ENCODE results near the gene SDC1.
"Not testable (repeated sequence)": the region's sequence is repeated elsewhere in the genome, so short reads cannot be mapped to it uniquely, and the experiment has no call there.

SDC1 gene, protein sequence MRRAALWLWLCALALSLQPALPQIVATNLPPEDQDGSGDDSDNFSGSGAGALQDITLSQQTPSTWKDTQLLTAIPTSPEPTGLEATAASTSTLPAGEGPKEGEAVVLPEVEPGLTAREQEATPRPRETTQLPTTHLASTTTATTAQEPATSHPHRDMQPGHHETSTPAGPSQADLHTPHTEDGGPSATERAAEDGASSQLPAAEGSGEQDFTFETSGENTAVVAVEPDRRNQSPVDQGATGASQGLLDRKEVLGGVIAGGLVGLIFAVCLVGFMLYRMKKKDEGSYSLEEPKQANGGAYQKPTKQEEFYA

DNA sequence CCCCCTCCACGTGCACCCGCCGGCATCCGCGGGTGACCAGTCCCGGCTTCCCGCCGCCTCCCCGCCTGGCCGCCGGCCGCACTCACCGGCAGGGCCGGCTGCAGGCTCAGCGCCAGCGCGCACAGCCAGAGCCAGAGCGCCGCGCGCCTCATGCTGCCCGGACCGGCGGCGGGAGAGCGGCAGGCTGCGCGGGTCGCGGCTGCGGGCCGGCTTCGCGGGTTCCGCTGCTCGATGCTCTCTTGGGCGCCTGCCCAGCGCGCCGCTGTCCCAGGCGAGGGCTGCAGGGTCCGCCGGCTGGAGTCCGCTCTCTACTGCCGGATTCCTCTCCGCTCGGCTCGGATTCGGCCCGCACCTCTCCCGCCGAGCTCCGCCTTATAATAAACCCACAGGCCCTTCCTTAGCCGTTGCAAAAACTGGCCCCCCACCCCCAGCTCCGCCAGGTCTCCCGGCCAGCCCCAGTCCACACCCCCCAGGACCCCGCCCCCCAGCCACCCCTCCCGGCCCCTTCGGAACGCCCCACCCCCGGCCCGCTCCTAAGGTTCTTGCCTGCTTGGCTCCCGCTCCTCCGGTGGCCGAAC lies at the start of gene SDC1:
Gene SDC1 (minus strand): TSS at position 415 of the 578 bp plus-strand sequence. CDS start 263 bp downstream, at position 152.
- DNase-seq, result peak; percentile 86

DNA sequence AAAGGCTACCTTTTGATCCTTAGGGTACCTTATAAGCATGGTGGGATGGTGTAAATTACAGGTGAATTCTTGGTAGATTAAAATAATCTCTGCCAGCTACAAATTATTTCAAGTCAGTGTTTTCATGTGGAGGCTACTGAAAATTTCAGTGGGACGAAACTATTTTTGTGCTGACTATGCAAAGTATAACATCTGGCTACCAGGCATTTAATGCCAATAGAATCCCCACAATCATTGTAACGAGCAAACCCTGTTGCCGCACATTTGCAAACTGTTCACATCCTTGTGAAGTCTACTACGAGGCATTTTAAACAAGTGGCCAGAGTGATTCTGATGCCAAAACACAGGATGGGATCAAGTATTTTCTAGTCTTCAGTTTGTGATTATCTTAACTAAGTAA lies 48.1 kb upstream of the SDC1 start:
- DNase-seq, result no peak

DNA sequence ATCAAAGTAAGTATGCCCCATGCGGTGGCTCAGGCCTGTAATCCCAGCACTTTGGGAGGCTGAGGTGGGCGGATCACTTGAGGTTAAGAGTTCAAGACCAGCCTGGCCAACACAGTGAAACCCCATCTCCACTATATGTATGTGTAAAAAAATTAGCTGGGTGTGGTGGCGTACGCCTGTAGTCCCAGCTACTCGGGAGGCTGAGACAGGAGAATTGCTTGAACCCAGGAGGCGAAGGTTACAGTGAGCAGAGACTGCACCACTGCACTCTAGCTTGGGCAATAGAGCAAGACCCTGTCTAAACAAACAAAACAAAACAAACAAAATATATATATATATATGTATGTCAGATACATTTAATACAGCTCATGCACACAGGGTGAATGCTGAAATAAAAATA lies 43.4 kb upstream of the SDC1 start:
- not testable (repeated sequence) for DNase-seq

DNA sequence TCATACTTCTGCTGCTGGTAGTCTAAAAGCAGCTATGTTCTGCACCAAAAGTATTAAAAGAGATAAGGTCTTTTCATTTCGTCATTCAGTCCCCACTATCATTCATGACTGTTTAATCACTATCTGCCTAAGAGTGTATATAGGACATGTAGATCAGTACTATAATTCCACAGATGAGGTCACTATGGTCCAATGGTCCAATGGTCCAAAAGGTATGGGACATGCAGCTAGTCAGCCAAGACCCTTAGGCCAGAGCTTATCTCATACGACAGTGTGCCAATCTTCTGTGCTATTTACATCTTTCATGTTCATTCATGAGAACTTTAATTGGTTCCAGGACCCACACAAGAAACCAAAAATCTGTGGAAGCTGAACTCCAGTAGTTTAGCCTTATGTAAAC lies 42.6 kb upstream of the SDC1 start:
- no peak for DNase-seq

DNA sequence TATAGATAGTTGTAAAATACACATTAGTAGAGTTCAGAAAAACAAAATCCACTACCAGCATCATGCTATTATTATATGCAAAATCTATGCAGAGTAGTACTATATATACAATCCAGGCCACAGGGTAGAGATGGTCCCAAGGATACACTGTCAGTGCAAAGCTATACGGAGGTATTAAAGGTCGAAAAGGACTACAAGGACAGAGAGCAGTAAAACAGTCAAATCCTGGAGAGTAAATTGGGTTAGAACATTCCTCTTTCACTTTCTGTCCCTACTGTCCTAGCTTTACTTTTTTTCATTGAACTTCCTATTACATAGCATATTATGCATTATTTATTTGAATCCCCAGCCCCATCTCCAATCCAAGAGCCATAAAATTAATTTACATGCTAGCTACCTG lies 39.7 kb upstream of the SDC1 start:
- no peak for DNase-seq

DNA sequence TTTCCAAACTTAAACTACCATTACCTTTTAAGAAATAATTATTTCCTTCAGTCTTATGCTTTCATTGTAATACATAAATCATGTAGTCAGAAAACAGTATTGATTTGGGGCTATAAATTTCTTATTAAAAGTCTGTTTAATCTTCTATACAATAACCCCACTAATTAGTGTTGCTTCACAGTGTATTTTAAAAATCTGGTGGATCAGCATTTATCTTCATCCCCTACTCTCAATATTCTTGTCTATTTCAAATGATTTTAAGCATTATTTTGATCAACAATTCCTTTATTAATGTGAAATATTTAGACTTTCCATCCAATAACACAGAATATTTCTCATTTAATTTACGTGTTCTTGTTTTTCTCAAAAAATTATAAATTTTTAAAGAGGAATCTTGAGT lies 32.5 kb upstream of the SDC1 start:
- no peak for DNase-seq

DNA sequence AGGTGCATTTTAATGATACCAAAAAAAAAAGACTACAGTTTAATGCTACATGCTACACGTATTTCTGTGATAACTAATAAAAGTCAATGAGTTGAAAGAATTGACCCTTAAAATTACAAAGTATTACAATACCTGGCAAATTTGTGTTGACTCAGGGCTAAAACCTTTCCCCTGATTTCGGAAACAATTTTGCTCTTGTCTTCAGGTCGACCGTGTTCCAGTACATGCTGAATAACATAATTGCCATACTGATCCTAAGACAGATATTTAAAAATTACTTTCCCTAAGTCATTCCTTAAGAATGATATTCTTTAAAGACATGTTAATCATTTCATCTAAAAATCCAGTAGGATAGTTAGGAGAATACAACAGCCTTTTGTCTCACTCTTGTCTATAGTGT lies 29.8 kb upstream of the SDC1 start:
- no peak for DNase-seq

DNA sequence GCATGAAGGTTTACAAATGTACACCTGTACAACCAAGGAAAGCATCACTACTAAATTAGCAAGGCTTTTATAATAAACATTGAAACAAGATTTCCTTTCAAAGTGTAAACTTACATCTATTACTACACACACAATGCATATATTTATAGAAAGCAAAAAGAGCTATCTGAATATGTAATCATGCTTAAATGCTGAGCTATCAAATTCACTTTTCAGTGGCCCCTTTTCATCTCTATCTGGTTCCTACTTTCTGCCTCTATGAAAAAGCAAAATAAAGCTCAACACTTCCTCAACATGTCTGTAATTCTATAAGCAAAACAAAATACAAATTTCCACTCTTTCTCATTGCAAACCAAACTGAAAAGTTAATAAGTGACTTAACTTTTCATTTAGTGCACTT lies 25.5 kb upstream of the SDC1 start:
- no peak for DNase-seq

DNA sequence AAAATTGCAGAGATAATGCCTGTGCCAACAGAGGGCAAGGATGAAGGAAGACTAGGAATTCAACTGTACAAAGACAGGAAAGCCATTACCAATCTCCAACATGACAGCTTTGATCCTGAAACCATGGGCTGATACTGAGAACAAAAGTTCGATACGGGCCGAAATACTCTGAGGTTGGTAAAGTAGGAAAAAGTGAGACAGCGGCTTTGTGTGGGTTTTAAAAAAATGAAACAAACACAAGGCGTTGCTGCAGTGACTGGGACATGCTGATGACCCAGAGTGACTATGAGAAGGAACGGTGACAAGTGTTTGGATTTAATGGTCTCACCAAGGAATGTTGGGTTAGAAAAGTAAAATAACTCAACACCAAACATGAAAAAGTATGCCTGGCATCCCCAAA lies 24.2 kb upstream of the SDC1 start:
- no peak for DNase-seq

DNA sequence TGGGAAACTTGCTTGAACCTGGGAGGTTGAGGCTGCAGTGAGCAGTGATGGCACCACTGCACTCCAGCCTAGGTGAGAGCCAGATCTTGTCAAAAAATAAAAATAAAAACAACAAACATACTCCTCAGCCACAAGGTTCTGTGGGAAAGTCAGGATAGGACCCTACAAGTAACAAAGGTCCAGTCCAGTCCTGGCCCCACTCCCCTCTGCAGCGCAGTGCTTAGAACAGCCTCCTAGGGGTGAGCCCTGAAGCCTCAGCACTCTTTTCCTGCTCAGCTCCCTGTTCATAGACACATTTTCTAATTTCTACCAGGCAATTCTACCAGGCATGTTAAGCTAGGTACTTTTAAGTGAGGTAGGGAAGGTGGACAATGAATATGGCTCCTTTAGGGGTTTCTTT lies 22.2 kb upstream of the SDC1 start:
- no peak for DNase-seq

DNA sequence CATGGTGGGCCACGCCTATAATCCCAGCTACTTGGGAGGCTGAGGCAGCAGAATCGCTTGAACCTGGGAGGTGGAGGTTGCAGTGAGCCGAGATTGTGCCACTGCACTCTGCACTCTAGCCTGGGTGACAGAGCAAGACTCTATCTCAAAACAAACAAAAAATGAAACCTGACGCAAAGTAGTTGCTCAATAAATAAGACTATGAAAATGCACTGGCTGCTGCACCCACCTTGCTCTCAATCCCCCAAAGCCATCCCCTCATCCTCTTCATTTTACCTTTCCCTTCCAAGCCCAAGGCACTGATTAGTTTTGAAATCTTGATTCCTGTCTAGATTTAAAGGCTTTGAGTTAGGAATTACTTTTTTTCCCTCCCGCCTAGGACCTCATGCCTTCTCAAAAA lies 18.7 kb upstream of the SDC1 start:
- DNase-seq, result not testable (repeated sequence)

DNA sequence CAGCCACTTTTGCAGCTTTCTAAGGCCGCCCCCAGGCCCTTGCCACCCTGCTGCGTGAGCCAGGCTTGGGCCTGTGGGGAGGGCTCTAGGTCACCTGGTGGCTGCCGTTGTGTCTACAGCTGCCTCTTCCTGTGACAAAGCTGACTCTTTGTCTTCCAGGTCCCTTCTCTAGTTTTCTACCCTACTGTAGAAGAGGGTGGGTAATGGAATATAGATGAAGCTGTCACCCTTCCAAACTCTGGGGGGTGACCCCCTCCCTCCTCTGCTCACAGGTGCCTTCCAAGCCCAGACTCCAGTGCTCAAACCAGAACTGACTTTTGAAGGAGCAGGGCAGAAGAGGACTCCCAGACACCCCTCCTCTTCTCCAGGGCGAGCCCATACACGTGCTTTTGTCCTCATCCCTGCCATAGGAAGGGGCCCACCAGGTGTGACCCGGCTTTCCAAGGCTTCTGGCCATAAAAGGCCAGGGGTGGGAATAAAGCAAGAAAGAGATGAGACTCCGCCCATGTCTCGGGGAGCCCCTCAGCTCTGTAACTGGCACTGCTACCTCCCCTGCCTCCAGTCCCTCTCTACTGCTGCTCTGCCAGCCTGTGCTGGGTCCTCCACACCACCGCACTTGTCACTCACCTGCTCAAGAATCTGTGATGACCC lies 17.9 kb upstream of the SDC1 start:
- DNase-seq, result no peak

DNA sequence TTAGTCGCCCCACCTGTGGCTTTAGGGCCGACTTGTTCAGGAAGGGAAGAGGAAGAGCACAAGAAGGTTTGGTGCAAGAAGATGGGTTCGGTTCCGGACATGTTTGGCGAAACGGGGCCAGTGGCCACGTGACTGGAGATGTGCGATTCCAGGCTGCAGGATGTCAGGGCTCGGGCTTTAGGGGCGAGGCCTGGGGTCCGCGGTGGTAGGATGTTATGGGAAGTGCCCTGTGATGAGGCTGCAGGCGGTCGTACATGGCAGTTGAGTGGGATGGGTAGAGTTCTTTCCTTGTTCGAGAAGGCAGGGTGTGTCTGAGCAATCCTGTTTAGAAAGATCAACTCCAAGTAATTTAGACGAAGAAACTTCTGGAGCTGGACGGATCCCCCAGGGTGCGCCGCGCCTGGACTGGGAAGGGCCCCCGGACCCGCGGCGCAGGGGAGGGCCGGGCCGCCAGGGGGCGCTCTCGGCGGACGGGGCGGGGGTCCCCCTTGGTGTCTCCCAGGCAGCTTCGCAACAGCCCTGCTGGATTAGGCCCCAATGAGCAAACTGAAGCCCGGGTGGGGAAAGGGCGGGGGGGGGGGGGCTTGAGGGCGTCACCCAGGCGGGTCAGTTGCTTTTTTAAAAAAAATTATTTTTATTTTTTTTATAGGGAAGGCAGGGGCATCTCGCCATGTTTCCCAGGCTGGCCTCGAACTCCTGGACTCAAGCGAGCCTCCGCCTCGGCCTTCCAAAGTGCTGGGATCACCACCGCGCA lies 17.2 kb upstream of the SDC1 start:
- DNase-seq, result no peak

DNA sequence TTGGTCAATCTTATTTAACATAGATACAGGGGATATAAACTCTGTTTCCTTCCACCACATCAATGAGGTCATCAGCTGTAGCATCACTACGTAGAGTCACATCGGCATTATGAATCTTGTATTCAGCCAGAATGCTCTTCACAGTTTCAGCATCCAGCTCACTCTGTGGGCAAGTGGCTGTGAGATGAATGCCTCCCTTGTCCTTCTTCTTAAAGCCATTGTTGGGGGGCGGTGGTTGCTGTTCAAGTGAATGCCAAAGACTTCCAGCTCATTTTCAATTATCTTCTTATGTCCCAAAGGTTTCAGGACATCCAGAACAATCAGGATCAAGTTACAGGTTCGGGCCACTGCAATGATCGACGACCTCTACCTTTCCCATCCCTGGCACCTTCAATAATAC lies 15.4 kb upstream of the SDC1 start:
- not testable (repeated sequence) for DNase-seq

DNA sequence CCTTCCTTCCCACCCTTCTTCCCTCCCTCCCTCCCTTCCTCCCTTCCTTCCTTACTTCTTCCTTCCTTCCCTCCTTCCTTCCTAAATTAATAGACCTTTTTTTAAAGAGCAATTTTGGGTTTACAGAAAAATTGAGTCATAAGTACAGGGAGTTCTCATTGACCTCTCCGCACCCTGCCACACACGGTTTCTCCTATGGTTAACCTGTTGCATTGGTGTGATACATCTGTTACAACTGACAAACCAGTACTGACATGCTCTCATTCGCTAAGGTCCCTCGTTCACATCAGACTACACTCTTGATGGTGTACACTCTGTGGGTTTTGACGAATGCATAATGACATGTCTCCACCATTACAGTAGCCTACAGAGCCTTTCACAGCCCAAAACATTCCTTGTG lies 11.6 kb upstream of the SDC1 start:
- no peak for DNase-seq

DNA sequence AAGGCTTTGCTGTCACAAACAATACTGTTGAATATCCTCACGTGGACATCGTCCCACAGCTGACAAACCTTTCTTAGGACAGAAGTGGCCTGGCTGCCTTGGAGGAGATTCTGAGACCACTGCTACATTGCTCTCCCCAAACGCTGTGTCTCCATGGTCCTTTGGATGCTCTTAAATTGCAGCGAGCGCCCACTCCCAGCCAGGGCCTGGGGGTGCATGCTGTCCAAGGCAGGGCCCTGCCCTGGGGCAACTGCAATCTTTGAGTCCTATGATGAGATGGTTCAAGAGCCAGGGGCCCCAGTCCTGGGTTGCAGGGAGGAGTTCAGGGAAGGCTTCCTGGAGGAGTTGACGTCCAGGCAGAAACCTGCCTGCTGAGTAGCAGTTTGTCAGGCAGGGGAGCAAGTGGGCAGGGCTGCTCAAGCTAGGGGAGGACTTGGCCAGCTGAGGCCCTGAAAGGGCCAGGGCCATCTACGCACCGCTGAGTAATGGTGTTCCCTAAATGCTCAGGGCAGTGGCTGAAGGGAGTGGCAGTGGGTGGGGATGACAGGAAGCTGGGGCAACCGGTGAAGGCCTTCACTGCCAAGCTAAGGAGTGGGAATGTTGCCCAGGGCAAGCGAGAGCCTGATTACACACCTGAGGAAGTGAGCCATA lies 10.8 kb upstream of the SDC1 start:
- no peak for DNase-seq

DNA sequence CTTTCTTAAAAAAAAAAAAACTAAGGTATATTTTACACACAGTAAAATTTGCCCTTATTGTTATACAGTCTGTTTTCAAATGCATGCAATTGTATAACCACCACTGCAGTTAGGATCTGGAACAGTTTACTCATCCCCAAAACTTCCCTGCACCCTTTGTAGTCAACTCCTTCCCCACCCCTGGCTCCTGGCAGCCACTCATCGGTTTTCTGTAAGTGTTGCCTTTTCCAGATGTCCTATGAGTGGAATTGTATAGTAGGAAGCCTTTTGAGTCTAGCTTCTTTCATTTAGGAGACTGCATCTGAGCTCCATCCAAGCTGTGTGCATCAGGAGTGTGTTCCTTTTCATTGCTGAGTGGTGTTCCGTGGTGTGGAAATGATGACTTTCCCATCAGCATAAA lies 9.7 kb upstream of the SDC1 start:
- not testable (repeated sequence) for DNase-seq

DNA sequence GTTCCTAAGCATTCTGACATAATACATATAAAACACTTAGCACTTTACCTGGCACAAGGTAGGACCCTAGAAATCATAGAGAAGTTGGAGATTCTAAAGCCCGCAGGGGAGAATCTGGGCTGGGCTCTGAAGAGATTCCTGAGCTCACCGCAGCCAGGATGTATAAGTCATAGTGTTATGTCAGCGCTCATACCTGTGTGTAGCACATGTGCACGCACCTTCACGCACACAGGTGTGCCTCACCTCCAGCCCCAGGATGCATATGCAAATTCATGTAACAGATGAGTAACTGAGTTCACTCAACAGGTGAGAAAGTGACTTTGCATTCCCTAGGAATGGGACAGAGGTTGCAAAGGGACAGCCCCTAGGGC lies 7.9 kb upstream of the SDC1 start:
- DNase-seq, result no peak

DNA sequence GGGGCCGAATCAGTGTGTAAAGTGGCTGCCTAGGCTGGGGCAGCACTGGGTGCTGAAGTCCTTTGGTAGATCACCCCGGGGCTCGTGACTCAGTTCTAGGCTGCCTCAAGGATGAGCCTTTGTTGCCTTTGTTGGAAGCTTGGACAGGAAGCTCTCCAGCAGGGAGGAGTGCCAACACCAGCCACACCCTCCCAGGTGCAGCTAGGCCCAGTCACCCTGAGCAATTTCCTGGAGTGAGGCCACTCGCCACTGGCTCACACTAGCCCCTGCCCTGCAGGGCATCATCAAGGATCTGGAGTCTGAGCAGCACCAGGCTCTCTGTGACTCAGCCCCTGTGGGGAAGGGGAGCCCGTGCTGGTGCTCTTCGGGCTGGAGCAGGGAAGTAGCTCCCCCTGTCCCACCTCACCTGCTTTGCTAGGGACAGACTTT lies 6.7 kb upstream of the SDC1 start:
- DNase-seq, result peak; percentile 82

DNA sequence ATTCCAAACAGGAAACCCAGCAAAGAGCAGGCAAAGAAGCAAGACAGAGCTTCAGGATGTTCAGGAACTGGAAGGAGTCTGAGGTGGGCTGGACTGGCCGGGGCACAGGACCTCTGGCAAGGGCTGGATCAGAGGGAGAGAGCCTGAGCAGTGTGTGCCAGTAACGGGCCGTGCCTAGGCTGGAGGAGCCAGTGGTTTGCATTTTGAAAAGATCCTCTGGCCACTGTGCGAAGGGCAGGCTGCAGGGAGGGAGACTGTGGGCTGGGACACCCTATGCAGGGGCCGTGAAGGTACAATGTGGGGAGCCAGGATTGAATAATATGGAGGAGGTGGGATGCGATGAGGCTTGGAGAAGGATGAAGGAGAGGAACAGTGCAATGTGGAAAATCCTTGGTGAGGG lies 6.2 kb upstream of the SDC1 start:
- no peak for DNase-seq

DNA sequence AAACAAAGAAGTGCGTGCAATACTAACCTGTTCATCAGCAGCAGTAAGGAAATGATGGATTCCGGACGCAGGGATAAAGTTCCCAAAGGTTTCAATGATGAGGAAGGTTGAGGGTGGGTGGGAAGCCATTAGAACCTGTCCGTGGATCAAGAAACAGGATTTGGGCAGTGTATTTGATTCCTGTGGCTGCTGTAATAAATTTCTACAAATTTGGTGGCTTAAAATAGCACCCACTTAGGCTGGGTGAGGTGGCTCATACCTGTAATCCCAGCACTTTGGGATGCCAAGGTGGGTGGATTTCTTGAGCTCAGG lies 5.1 kb upstream of the SDC1 start:
- no peak for DNase-seq

DNA sequence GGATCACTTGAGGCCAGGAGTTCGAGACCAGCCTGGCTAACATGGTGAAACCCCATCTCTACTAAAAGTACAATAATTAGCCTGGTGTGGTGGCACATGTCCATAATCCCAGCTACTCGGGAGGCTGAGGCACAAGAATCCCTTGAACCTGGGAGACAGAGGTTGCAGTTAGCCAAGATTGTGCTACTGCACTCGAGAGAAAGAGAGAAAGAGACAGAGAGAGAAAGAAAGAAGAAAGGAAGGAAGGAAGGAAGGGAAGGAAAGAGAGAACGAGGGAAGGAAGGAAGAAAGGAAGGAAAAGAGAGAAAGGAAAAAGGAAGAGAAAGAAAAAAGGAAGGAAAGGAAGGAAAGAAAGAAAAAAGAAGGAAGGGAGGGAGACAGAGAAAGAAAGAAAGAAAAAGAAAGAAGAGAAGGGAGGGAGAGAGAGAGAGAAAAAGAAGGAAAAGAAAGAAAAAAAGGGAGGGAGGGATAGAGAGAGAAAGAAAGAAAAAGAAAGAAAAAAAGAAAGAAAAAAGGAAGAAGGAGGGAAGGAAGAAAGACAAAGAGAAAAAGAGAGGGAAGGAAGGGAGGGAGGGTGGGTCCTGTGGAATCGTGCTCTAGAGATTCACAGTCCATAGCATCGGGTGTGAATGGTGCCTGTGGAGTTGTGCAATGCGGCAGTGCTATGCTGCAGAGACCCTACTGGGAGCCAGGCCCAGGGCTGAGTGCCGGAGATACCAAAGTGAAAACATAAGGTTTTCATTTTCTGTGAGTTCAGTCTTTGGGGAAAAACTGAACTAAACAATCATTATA lies 4.6 kb upstream of the SDC1 start:
- DNase-seq, result no peak

Data from 8988T (cell line).